SK-N-SH treated with all-trans-retinoic acid at 6 μM for 48 hours (cell line): ENCODE measurements around the gene MNAT1.

Experiments used
- ARNTL ChIP-seq: fragments of 450-650 bp; formaldehyde crosslinking; IDR thresholded peaks from 2 replicates; pipeline ENCODE4 v1.5.0; 2020; ENCODE audit warnings: low read depth, mild to moderate bottlenecking, moderate library complexity, borderline replicate concordance
- GLIS3 ChIP-seq: fragments of 250-450 bp; sonication (Bioruptor Pico); IDR thresholded peaks from 2 replicates; pipeline ENCODE4 v1.5.0; 2020; ENCODE audit warnings: mild to moderate bottlenecking, moderate library complexity
- ISL1 ChIP-seq: fragments of 250-450 bp; sonication (Bioruptor Pico); IDR thresholded peaks from 2 replicates; pipeline ENCODE4 v2.1.2; 2022; ENCODE audit warnings: mild to moderate bottlenecking, moderate library complexity
- PPARA ChIP-seq: fragments of 250-450 bp; sonication (Bioruptor Pico); IDR thresholded peaks from 2 replicates; pipeline ENCODE4 v1.5.0; 2020; ENCODE audit warnings: mild to moderate bottlenecking, borderline replicate concordance
- RARB ChIP-seq: fragments of 250-450 bp; sonication (Bioruptor Pico); IDR thresholded peaks from 2 replicates; pipeline ENCODE4 v1.8.0; 2021; ENCODE audit warnings: mild to moderate bottlenecking, moderate library complexity
- SNAI2 ChIP-seq: fragments of 250-450 bp; sonication (Bioruptor Pico); IDR thresholded peaks from 2 replicates; pipeline ENCODE4 v1.5.0; 2020; ENCODE audit warnings: mild to moderate bottlenecking, moderate library complexity
- TOX ChIP-seq: fragments of 250-450 bp; sonication (Bioruptor Pico); IDR thresholded peaks from 2 replicates; pipeline ENCODE4 v1.8.0; 2021; ENCODE audit warnings: mild to moderate bottlenecking, moderate library complexity, borderline replicate concordance
- ZFP3 ChIP-seq: fragments of 250-450 bp; sonication (Bioruptor Pico); IDR thresholded peaks from 2 replicates; pipeline ENCODE4 v1.5.0; 2020; ENCODE audit warnings: mild to moderate bottlenecking, moderate library complexity
- ZFP30 ChIP-seq: fragments of 450-650 bp; formaldehyde crosslinking; IDR thresholded peaks from 2 replicates; pipeline ENCODE4 v1.5.0; 2022; ENCODE audit warnings: mild to moderate bottlenecking, moderate library complexity
- ZNF565 ChIP-seq: fragments of 450-650 bp; formaldehyde crosslinking; conservative IDR thresholded peaks from 2 replicates; pipeline ENCODE4 v1.5.0; 2020; ENCODE audit warnings: low read depth, mild to moderate bottlenecking, moderate library complexity
- ZNF70 ChIP-seq: fragments of 450-650 bp; formaldehyde crosslinking; IDR thresholded peaks from 2 replicates; pipeline ENCODE4 v1.5.0; 2020; ENCODE audit warnings: mild to moderate bottlenecking, moderate library complexity
- TF ChIP-seq, protein P1 (sequence below): fragments of 250-450 bp; sonication (Bioruptor Pico); IDR thresholded peaks from 2 replicates; pipeline ENCODE4 v1.5.1; 2020; ENCODE audit warnings: low read depth, mild to moderate bottlenecking, moderate library complexity
- TF ChIP-seq, protein P2 (sequence below): fragments of 250-450 bp; sonication (Bioruptor Pico); IDR thresholded peaks from 2 replicates; pipeline ENCODE4 v1.8.0; 2020; ENCODE audit warnings: mild to moderate bottlenecking, moderate library complexity, borderline replicate concordance

DNA sequence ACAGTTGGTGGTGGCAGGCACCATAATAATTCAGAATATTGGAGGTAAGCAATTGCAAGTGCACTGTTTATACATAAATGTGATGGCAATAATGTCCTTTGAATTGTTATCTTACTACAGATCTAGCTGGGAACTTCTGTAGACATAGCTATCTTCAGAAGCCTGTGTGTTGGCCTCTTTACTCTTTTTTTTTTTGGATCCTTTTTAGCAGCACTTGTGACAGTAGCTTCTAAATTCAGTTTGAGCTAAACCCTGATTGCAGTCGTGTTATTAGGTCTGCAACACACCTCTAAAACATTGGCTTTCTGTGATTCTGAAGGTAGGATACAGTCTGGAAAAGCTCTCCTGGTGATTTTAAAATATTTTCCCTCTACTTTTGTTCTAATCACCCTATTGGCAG lies 285.0 kb downstream of the MNAT1 start:
- TF ChIP-seq ZFP30 (CRISPR knock-in tag) (no peak), GLIS3 (CRISPR knock-in tag) (no peak), ZNF565 (CRISPR knock-in tag) (no peak), ZFP3 (CRISPR knock-in tag) (no peak), ISL1 (CRISPR knock-in tag) (no peak), RARB (no peak), ARNTL (CRISPR knock-in tag) (no peak), PPARA (CRISPR knock-in tag) (no peak), SNAI2 (CRISPR knock-in tag) (no peak), TOX (CRISPR knock-in tag) (no peak), ZNF70 (CRISPR knock-in tag) (no peak)
- TF ChIP-seq, protein P1, sequence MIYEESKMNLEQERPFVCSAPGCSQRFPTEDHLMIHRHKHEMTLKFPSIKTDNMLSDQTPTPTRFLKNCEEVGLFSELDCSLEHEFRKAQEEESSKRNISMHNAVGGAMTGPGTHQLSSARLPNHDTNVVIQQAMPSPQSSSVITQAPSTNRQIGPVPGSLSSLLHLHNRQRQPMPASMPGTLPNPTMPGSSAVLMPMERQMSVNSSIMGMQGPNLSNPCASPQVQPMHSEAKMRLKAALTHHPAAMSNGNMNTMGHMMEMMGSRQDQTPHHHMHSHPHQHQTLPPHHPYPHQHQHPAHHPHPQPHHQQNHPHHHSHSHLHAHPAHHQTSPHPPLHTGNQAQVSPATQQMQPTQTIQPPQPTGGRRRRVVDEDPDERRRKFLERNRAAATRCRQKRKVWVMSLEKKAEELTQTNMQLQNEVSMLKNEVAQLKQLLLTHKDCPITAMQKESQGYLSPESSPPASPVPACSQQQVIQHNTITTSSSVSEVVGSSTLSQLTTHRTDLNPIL (CRISPR knock-in tag), result no peak
- TF ChIP-seq, protein P2, sequence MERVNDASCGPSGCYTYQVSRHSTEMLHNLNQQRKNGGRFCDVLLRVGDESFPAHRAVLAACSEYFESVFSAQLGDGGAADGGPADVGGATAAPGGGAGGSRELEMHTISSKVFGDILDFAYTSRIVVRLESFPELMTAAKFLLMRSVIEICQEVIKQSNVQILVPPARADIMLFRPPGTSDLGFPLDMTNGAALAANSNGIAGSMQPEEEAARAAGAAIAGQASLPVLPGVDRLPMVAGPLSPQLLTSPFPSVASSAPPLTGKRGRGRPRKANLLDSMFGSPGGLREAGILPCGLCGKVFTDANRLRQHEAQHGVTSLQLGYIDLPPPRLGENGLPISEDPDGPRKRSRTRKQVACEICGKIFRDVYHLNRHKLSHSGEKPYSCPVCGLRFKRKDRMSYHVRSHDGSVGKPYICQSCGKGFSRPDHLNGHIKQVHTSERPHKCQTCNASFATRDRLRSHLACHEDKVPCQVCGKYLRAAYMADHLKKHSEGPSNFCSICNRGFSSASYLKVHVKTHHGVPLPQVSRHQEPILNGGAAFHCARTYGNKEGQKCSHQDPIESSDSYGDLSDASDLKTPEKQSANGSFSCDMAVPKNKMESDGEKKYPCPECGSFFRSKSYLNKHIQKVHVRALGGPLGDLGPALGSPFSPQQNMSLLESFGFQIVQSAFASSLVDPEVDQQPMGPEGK (CRISPR knock-in tag), result no peak
